GM19043 (cell line): ENCODE results near the gene TIMM22.

Experiments
- ATAC-seq: cut with Tn5 transposase; IDR thresholded peaks from one replicate; pipeline ENCODE4 v1.9.1; 2021; ENCODE audit warnings: low read depth; ENCODE audit not compliant: unreplicated experiment

The TIMM22 gene

GRCh38 chr17:1050996-1051925 is 54.3 kb downstream of the TIMM22 start:
- ATAC-seq: no peak
